Measurements from ENCODE around the gene C22orf23. TPM values are rescaled to one million over a fixed set of nuclear protein-coding genes. Genes with fewer than 3 reads are reported as not detected.

Gene C22orf23
- total and polyA plus RNA-seq, 2 of the 13 experiments (the other 11 are each of a cell fraction or from before 2014, with no cell fraction given) = 0.21 to 0.24 TPM

- TF ChIP-seq AGO2 (optimal IDR thresholded peaks at IDR 0.05; ENCODE audit: low read depth, low read length) = no peak
- no peak for TF ChIP-seq ZNF564 (CRISPR knock-in tag; IDR thresholded peaks at IDR 0.05)
- TF ChIP-seq, protein P1, sequence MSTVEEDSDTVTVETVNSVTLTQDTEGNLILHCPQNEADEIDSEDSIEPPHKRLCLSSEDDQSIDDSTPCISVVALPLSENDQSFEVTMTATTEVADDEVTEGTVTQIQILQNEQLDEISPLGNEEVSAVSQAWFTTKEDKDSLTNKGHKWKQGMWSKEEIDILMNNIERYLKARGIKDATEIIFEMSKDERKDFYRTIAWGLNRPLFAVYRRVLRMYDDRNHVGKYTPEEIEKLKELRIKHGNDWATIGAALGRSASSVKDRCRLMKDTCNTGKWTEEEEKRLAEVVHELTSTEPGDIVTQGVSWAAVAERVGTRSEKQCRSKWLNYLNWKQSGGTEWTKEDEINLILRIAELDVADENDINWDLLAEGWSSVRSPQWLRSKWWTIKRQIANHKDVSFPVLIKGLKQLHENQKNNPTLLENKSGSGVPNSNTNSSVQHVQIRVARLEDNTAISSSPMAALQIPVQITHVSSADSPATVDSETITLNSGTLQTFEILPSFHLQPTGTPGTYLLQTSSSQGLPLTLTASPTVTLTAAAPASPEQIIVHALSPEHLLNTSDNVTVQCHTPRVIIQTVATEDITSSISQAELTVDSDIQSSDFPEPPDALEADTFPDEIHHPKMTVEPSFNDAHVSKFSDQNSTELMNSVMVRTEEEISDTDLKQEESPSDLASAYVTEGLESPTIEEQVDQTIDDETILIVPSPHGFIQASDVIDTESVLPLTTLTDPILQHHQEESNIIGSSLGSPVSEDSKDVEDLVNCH (CRISPR knock-in tag; IDR thresholded peaks at IDR 0.05) = no peak
- no peak for TF ChIP-seq TCF7 (IDR thresholded peaks at IDR 0.05; ENCODE audit: low read depth)
- TF ChIP-seq, protein P2, sequence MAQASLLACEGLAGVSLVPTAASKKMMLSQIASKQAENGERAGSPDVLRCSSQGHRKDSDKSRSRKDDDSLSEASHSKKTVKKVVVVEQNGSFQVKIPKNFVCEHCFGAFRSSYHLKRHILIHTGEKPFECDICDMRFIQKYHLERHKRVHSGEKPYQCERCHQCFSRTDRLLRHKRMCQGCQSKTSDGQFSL (CRISPR knock-in tag; IDR thresholded peaks at IDR 0.05) = no peak
- TF ChIP-seq ZZZ3 (CRISPR knock-in tag; IDR thresholded peaks at IDR 0.05; ENCODE audit: borderline replicate concordance) = no peak
- TF ChIP-seq SOX6 (IDR thresholded peaks at IDR 0.05) = no peak
- TF ChIP-seq SOX6 (CRISPR knock-in tag; IDR thresholded peaks at IDR 0.05) = peak; percentile 12; the same call in 1 of the 2 replicates
- TF ChIP-seq ZNF839 (CRISPR knock-in tag; IDR thresholded peaks at IDR 0.05; ENCODE audit: borderline replicate concordance) = no peak
- TF ChIP-seq ZNF282 (IDR thresholded peaks at IDR 0.05; ENCODE audit: partially characterized antibody) = no peak
- TF ChIP-seq ZNF574 (CRISPR knock-in tag; IDR thresholded peaks at IDR 0.05) = peak; percentile 19; the same call in 1 of the 2 replicates
- TF ChIP-seq ZFY (CRISPR knock-in tag; IDR thresholded peaks at IDR 0.05) = peak; percentile 41
- TF ChIP-seq TP53 (CRISPR knock-in tag; conservative IDR thresholded peaks at IDR 0.05) = peak; percentile 98
- no peak for TF ChIP-seq ZKSCAN5 (CRISPR knock-in tag; IDR thresholded peaks at IDR 0.05)
- TF ChIP-seq, protein P3, sequence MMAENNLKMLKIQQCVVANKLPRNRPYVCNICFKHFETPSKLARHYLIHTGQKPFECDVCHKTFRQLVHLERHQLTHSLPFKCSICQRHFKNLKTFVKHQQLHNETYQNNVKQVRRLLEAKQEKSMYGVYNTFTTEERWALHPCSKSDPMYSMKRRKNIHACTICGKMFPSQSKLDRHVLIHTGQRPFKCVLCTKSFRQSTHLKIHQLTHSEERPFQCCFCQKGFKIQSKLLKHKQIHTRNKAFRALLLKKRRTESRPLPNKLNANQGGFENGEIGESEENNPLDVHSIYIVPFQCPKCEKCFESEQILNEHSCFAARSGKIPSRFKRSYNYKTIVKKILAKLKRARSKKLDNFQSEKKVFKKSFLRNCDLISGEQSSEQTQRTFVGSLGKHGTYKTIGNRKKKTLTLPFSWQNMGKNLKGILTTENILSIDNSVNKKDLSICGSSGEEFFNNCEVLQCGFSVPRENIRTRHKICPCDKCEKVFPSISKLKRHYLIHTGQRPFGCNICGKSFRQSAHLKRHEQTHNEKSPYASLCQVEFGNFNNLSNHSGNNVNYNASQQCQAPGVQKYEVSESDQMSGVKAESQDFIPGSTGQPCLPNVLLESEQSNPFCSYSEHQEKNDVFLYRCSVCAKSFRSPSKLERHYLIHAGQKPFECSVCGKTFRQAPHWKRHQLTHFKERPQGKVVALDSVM (CRISPR knock-in tag; IDR thresholded peaks at IDR 0.05) = no peak
- no peak for TF ChIP-seq AKAP8 (CRISPR knock-in tag; IDR thresholded peaks at IDR 0.05)
- no peak for TF ChIP-seq JDP2 (CRISPR knock-in tag; IDR thresholded peaks at IDR 0.05; ENCODE audit: borderline replicate concordance)
- peak; percentile 98 for TF ChIP-seq HNRNPL (IDR thresholded peaks at IDR 0.05; ENCODE audit: low read depth, low read length)
- no peak for TF ChIP-seq SKI (IDR thresholded peaks at IDR 0.05; ENCODE audit: partially characterized antibody)
- no peak for TF ChIP-seq TRIM24 (CRISPR knock-in tag; IDR thresholded peaks at IDR 0.05)
- TF ChIP-seq, protein P4, sequence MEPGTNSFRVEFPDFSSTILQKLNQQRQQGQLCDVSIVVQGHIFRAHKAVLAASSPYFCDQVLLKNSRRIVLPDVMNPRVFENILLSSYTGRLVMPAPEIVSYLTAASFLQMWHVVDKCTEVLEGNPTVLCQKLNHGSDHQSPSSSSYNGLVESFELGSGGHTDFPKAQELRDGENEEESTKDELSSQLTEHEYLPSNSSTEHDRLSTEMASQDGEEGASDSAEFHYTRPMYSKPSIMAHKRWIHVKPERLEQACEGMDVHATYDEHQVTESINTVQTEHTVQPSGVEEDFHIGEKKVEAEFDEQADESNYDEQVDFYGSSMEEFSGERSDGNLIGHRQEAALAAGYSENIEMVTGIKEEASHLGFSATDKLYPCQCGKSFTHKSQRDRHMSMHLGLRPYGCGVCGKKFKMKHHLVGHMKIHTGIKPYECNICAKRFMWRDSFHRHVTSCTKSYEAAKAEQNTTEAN (CRISPR knock-in tag; conservative IDR thresholded peaks at IDR 0.05) = 0 out of 2 replicates have a peak, but pooled peaks have one; percentile 12
Measured at GRCh38 chr22:37898441-37899181, 54.8 kb downstream of the C22orf23 start (continued).

Data from HepG2 (cell line).